GM21737 (cell line): ENCODE measurements around the gene ONECUT1.

ENCODE experiments used
- ATAC-seq: cut with Tn5 transposase; IDR thresholded peaks from one replicate; pipeline ENCODE4 v1.9.1; 2021; ENCODE audit warnings: mild to moderate bottlenecking, moderate library complexity; ENCODE audit not compliant: unreplicated experiment

ONECUT1 gene

DNA sequence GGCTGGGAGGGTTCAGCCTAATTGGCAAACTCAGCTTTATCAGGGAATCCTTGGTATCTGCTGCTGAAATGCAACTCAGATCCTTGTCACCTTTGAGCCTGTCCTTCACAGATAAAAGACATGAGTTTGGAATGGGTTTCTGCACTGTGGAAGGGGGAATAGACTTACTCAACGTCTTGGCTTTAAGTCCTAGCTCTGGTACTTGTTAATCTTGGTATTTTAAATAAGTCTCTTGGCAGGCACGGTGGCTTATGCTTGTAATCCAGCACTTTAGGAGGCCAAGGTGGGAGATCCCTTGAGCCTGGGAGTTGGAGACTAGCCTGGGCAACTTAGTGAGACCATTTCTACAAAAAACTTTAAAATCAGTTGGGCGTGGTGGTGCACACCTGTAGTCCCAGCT, 55.8 kb downstream of the ONECUT1 start:
- no peak for ATAC-seq

DNA sequence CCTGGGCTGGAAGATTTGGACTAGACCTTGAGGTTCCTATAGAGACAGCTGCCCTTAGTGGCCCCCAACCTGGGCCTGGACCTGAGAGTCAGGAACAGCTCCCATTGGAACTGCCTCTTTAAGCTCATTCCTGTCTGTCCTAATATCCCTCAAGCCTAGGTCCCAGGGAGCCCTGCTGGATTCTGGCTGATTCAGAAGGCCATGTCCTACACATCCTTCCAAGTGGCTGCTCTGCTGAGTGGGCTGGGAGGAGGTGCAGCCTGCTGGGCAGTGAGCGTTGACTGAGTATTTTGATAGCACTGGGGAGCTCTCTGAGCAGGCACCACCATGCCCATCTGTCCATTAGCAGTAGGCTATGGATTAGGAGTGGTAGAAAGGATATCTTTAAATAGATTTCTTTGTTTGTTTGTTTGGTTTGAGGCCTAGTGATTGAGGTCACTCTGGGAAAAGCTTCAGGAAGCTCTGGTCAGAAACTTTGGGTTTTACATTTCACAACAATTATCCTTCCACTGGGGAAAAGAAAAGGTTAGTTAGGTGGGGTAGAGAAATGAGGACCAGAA, 56.4 kb downstream of the ONECUT1 start:
- ATAC-seq = no peak

DNA sequence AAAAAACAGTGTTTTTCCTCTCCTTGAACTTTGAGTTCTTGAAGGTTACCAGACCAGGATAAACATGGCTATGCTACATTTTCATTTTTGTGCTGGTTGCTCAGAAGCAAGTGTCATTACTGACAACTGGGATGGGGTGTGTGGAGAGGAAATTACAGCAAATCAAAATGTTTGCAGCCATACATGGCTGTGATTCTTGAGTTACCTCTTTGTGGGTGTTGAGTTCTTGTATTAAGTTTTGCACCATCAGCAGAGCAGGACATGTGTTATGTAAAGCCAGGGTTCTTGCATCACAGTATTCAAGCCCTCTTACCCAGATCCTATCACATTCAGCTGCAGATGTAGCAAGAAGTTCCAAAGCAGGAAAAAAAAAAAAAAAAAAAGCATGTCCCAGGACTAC, 57.0 kb downstream of the ONECUT1 start:
- no peak for ATAC-seq

DNA sequence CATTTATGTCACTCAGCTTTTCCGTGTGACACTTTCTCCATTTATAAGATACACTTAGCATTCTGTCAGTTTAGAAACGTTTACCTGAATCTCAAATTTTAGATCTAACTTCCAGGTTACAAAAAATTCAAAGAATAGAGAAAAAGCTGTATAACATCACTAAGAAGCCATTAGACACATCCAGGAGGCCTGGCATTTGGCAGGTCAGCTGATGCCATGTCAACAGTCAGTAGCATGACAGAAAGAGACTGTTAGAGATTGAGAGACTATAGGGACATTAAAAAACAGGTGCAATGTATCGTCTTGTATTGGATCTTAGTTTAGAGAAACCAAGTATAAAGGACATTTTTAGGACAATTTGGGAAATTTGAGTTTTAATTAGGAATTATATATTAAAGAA, 57.6 kb downstream of the ONECUT1 start:
- no peak for ATAC-seq

GRCh38 chr15:52731732-52732470, 58.2 kb downstream of the ONECUT1 start:
- no peak for ATAC-seq

DNA sequence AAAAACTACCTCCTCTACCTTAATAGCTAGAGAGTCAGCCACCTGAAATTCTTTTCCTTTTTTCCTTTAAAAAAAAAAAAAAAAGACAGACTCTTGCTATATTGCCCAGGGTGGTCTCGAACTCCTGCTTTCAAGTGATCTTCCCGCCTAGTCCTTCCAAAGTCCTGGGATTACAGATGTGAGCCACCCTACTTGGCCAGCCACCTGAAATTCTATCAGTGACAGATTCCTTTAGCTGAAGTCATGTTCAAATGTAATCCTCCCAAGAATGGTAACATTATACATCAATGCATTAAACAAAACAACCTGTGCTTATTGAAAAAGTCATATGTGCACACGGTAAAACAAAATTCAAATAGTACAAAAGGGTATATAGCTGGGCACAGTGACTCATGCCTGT, 59.1 kb downstream of the ONECUT1 start:
- ATAC-seq = no peak

GRCh38 chr15:52730594-52730993, 59.5 kb downstream of the ONECUT1 start:
- no peak for ATAC-seq

DNA sequence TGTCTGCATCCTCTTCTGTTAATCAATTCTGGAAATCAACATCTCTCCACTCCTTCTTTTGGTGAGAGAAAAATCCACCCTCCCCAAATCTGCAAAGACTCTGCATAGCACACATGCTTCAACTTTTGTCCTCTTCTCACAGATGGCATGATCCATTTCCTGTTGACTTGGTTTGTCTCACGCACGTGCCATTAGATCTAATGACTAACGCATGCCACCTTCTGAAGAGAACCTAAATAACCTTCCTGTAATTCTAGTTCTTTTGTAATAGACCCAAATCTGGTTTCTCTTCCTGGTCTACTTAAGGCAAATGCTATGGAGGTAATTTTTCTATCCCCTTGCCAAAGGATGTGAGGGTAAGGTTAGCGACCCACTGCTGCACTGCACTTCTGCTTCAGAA, 60.0 kb downstream of the ONECUT1 start:
- ATAC-seq = no peak

GRCh38 chr15:52728899-52729298, 61.2 kb downstream of the ONECUT1 start:
- ATAC-seq = no peak

GRCh38 chr15:52727815-52728214, 62.3 kb downstream of the ONECUT1 start:
- no peak for ATAC-seq

DNA sequence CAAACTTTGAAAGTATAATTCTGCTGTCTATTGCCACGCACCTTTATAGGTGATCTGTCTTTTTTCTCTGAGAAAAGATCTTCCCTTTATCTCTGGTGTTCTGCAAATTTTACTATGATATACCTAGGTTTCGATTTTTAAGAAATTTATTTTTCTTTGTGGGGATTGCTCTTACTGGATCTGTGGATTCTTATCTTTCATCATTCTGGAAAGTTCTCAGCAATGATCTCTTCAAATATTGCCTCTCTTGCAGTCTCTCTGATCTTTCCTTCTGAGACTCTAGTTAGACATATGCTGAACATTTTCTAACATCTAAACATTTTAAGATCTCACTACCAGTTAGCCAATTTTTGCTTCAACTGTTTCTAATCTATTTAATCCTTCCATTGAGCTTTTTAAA, 63.9 kb downstream of the ONECUT1 start:
- no peak for ATAC-seq

GRCh38 chr15:52718551-52718950, 71.6 kb downstream of the ONECUT1 start:
- ATAC-seq = no peak

GRCh38 chr15:52717924-52718323, 72.2 kb downstream of the ONECUT1 start:
- ATAC-seq = no peak

DNA sequence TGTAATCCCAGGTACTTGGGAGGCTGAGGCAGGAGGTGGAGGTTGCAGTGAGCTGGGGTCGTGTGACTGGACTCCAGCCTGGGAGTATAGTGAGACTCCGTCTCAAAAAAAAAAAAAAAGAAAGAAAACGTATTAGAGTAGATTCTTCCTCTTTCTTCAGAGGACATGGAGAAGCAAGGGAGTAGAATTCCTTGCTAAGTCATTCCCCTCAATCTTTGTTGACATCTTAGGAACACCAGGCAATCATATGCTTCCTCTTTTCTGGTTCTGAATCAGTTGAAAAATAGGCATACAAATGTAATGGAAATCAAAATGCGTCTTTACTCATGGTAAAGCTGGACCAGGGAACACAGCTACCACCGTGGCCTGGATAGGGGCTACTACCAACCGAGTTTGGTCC, 72.7 kb downstream of the ONECUT1 start:
- ATAC-seq = no peak

DNA sequence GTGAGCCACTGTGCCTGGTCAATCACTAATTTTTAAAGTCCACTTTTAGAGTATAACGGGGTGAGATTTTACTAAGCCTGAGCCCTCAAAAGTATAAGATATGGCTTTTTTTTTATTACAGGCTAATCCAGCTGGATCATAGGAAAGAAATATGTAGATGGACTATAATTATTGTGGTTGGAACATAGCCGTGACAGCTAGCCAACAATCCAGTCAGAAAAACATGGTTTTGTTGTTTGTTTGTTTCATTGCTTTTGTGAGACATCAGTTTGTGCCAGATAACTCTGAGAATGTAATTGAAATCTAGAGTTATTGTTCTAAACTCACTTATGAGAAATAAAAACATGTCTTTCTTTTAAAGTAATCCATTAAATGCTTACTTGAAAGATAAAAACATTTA, 73.6 kb downstream of the ONECUT1 start:
- ATAC-seq = no peak

DNA sequence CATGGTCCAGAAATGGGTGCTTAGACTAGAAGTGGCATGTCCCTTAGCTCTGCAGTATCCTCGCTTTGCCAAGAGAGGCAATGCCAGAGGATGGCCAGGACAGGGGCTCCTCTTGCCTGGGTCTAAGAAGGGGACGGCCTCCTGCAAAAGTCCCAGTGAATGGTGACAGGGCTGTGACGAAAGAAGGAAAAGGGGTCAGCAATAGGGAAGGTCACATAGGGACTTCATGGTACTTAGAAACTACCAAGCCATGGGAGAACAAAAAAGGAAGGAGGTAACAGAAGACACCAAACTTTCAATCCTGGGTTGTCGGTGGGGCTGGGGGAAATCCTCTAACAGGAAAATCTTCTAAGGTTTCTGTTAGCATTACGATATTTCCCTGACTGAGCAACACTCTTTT, 74.7 kb downstream of the ONECUT1 start:
- ATAC-seq = no peak

DNA sequence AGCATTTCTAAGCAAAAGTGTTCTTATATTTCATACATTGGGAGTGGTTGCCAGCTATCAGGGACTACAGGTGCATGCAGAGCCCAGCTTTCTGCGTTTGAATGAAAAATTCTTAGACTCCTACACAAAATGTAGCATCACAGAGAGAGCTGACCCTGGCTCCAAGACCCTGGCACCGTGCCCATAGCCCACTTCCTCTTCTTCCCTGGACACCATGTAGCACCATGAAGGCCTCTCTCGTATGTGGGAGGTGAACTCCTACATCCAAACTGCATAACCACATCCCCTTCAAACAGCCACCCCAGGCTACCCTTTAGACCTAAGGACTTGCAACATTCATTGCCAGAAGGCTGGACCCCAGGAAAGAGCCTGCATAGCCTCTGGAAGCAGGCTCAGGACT, 75.2 kb downstream of the ONECUT1 start:
- no peak for ATAC-seq

GRCh38 chr15:52710708-52711389, 79.3 kb downstream of the ONECUT1 start:
- no peak for ATAC-seq

DNA sequence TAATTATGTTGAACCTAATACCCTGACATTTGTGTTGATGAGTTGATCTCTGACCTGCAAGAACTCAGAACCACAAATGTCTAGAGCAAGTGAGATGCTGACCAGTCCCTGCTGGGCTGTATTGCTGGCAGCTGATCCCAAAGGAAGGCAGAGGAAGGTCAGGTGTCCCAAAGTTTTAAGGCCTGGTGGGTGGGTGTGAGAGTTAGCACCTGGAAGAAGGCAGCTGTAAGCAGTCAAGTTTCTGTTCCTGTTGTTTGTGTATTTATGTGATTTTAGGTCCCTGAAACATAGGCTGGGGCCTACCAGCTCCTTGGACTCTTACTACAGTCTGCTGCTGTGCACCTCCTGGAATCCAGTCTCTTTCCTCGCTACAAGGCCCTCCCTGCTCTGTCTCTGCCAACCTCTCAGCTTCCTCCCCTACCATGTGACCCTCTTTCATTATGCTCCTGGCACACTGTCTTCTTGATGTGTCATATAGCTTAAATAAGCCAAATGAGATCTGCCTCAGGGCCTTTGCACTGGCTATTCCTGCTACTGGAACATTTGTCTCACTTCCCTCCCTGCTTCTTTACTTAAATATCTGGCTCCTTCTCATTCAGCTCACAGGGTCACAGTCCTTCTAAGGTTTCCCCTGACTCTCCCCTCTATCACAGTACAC, 80.0 kb downstream of the ONECUT1 start:
- peak; percentile 47 for ATAC-seq

- ATAC-seq = peak; percentile 85
Observed at GRCh38 chr15:52709187-52709981, 80.8 kb downstream of the ONECUT1 start.
